H1 (cell line): Measurements from ENCODE around the gene KCND3.

Experiments used
- CTCF ChIP-seq, 3 experiments: IDR thresholded peaks; 1 replicate in 2 of 3; 2 replicates in 1 of 3; pipeline versions ENCODE4 v1.5.1 to v1.6.1; 2011; ENCODE audit warnings: low read length in 3 of 3, mild to moderate bottlenecking in 3 of 3, inconsistent platforms in 2 of 3, low read depth in 1 of 3, moderate library complexity in 1 of 3; ENCODE audit not compliant: insufficient read depth in 1 of 3; ENCODE audit errors: control extremely low read depth in 1 of 3
- SRF ChIP-seq: IDR thresholded peaks from 2 replicates; pipeline ENCODE4 v1.6.1; 2011; ENCODE audit warnings: mild to moderate bottlenecking, low read depth, low read length, moderate library complexity

- TF ChIP-seq SRF: no peak
- TF ChIP-seq CTCF (IDR thresholded peaks at IDR 0.05; ENCODE audit: control extremely low read depth in 1 of 3, insufficient read depth in 1 of 3, low read depth in 1 of 3, low read length in 3 of 3): no peak
Measured at GRCh38 chr1:111831153-111831552, 158.3 kb downstream of the KCND3 start.
